UCSD-AML1 (cell line): Measurements from ENCODE around the gene SELENOO.

Source experiments
- DNase-seq: peaks from one replicate; lab custom pipeline; 2025; ENCODE audit not compliant: unreplicated experiment; lab: John Stamatoyannopoulos, UW

The SELENOO gene

DNA sequence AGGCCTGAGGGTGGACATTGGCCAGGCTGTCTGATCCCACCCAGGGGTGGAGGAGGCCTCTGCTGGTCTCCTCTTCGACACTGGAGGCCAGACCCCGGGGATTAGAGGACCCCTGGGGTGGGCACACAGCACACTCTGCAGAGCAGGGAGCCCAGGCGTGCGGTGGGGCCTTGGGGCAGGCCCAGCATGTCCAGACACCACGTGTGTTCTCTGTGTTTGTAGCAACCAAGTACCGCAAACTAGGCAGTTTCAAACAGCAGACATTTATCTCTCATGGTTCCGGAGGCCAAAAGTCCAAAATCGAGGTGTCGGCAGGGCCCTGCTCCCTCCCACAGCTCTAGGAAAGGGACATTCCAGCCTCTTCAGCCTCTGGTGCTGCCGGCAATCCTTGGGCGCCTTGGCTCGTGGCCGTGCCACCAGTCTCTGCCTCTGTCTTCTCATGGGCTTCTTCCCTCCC lies 28.8 kb upstream of the SELENOO start:
- no peak for DNase-seq

DNA sequence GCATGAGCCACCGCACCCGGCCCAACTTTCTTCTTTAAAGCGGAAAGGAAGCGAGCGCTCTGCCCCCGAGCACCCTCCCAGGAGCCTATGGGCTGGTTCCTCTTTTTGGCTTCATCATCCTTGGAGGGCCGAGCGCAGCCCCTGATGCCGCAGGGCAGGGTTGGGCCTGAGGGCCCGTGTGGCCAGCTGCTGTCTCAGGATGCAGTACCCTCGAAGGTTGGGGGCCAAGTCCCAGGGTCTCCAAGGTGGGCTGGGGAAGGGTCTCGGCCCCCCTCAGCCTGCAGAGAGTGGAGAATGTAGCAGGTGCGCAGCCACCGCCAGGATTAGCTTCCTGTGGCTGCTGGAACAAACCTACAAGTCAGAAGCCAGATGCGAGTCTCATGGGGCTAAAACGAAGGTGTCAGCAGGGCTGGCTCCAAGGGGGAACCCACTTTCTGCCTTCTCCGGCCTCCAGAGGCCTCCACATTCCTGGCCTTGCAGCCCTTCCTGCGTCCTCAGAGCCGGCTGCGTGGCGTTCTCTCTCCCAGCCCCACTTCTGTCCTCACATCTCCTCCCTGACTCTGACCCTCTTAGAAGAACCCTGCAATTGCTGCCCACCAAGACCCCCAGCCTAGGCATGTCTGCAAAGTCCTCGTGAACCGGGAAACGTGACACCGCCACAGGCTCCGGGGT lies 27.4 kb upstream of the SELENOO start:
- peak; percentile 57 for DNase-seq

DNA sequence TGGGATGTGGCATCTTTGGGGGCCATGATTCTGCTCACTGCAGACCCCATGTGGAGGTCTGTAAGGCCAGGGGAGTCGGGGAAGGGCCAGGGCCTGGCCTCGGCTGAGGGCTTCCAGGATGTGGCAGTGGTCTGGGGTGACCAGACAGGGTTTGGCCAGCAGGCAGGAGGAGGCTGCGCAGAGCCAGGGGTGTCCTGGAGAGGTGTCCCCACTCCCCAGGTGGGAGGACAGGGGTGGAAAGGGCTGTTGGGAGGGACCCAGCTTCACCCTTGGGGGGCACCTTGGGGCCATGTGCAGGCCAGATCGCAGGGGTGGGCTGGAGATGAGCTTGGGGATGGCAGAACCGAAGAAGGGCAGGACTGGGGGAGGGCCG lies 26.8 kb upstream of the SELENOO start:
- no peak for DNase-seq

DNA sequence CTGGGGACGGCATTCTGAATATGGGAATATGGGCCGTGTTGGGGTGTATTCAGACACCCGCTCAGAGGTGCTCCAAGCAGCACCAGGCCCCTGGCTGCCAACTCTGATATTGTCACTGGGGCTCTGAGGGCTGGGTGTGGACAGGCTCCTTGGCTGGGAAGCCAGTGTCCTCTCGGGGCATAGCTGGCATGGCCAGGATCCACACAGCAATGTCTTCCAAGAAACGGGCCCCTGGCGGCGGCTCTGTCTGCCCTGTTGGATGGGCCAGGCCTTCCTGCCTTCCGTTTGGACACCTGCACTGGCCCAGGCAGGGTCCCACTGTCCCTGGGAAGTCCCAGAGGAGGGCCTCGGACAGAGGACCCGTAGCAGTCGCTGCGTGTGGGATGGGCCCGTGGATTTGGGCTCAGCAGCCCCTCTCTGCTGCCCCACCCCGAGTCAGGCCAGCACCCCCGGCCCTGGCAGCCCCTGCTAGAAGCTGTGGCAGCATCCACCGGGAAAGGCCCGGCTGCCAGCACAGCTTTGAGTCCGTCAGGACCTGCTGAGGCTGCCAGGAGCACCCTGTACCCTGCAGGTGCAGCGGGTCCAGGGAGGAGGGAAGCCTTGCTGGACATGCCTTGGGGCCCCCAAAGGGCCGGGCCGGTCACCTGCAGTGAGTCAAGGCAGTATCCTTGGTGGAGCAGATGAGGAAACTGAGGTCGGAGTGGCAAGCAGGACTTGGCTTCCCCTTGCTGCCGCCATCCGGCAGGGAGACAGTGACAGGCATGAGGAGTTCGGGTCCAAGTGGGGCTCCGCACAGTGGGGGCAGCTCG lies 26.2 kb upstream of the SELENOO start:
- DNase-seq: no peak

DNA sequence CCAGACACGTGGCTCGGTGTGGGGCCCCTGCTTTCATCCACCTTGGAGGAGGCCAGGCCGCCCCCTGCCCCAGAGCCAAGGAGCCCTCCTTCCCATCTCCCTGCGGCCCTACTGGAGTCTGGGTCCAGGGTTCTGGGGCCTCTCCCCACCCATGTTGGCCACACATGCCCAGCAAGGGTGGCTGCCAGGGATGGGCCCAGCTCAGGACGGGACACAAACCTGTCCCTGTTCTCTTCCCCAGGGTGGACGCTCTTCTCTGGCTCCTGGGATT lies 25.7 kb upstream of the SELENOO start:
- no peak for DNase-seq

DNA sequence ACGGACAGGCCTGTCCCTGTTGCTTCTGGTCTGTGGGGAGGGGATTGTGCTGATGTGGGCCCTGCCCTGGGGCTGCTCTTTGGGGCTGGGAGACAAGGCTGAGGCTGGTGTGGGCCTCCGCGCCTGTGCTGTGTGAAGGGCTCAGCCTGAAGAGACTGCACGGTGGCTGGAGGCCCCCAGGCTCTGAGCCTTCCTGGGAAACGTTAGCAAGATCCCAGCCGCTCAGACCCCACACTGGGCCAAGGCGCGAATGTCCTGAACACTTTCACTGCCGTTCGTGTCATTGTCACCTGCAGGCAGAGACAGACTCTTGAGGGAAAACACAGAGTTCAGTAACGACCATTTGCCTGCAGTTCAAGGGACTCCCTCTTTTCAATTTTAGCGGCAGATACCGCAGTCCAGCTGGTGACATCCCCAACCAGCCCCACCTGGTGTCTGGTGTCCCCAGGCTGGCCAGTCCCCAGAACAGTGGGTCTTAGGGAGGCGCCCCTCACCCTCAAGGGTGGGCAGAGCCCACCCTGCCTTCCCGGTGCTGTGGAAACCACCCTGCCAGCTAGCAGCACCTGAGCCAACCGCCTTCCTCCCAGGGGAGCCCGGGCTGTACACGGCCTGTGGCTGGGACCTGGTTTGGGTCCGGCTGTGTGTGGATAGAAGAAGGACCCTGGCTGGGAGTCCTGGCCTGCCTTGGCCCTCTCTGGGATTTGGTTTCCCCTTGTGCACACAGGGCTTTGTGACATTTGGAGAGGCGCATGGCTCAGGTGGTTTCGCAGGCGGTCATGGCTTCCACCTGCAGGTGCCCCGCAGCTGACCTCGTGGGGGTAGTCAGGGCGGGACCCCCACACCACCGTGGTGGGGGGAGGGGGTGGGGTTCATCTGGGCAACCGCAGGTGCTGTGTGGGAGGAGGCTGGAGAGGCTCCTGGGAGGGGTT lies 24.6 kb upstream of the SELENOO start:
- DNase-seq: no peak

DNA sequence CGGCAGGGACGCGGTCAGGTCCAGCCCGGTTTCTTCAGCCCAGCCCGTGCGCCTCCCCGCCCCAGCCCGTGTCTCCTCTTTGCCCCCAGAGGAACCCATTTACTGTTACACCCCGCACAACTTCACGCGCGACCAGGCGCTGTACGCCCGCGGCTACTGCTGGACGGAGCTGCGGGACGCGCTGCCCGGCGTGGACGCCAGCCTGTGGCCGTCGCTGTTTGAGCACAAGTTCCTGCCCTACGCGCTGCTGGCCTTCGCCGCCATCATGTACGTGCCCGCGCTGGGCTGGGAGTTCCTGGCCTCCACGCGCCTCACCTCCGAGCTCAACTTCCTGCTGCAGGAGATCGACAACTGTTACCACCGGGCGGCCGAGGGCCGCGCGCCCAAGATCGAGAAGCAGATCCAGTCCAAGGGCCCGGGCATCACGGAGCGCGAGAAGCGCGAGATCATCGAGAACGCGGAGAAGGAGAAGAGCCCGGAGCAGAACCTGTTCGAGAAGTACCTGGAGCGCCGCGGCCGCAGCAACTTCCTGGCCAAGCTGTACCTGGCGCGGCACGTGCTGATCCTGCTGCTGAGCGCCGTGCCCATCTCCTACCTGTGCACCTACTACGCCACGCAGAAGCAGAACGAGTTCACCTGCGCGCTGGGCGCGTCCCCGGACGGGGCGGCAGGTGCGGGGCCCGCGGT lies 23.8 kb upstream of the SELENOO start:
- no peak for DNase-seq

DNA sequence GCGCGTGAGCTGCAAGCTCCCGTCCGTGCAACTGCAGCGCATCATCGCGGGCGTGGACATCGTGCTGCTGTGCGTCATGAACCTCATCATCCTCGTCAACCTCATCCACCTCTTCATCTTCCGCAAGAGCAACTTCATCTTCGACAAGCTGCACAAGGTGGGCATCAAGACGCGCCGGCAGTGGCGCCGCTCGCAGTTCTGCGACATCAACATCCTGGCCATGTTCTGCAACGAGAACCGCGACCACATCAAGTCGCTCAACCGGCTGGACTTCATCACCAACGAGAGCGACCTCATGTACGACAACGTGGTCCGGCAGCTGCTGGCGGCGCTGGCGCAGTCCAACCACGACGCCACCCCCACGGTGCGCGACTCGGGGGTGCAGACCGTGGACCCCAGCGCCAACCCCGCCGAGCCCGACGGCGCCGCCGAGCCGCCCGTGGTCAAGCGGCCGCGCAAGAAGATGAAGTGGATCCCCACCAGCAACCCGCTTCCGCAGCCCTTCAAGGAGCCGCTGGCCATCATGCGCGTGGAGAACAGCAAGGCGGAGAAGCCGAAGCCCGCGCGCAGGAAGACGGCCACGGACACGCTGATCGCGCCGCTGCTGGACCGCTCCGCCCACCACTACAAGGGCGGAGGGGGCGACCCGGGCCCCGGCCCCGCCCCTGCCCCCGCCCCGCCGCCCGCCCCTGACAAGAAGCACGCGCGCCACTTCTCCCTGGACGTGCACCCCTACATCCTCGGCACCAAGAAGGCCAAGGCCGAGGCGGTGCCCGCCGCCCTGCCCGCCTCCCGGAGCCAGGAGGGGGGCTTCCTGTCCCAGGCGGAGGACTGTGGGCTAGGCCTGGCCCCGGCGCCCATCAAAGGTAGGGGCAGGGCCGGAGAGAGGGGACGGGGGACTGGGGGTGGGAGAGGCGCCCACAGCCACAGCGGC lies 23.0 kb upstream of the SELENOO start:
- DNase-seq: no peak

DNA sequence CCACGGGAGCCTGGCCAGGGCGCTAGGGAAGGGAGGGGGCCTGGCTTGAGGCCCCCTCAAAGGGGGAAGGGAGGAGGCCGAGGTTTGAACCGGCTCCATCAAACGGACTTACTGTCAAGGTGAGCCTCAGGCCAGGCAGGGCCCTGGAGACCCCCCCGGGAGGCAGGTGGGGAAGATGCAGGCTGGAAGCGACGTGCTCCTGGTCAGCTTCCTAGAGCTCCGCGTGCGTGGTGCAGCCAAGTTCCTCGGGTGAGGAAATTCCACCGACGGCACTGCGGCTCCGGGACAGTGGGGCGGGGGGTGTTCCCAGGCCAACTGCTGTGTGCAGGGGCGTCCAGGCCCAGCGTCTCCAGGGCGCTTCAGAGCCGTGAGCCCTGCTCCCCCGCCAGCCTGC lies 22.3 kb upstream of the SELENOO start:
- no peak for DNase-seq

DNA sequence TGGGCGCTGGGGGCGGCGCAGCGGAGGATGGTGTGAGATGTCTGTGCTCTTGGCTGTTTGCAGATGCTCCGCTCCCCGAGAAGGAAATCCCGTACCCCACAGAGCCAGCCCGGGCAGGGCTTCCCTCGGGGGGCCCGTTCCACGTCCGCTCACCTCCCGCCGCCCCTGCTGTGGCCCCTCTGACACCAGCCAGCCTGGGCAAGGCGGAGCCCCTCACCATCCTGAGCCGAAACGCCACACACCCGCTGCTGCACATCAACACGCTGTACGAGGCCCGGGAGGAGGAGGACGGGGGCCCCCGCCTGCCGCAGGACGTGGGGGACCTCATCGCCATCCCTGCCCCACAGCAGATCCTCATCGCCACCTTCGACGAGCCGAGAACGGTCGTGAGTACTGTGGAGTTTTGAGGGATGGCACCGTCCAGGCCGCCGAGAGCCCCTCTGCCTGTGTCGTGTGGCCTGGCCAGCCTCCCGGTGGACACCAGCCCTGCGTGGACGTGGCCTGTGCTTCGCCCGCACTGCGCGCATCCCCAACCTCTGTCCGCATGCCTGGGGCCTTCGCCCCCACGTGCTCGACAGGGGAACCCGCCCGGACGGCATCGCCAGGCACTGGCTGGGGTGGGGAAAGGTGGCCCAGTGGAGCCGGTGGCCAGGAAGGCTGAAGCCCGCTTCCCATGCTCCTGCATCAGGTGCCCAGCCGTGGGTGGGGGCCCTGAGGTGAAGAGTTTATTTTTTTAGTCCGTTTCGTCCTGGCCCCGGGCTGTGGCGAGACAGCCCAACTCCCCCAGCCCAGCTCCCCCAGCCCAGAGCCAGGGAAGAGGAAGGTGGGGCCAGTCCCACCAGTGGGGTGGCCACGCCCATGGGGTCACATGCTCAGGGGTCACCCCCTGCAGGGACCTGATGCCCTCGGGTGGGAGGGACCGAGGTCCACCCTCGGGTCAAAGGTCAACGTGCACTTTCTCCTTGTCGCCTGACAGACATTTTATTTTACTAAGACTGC lies 21.6 kb upstream of the SELENOO start:
- no peak for DNase-seq

DNA sequence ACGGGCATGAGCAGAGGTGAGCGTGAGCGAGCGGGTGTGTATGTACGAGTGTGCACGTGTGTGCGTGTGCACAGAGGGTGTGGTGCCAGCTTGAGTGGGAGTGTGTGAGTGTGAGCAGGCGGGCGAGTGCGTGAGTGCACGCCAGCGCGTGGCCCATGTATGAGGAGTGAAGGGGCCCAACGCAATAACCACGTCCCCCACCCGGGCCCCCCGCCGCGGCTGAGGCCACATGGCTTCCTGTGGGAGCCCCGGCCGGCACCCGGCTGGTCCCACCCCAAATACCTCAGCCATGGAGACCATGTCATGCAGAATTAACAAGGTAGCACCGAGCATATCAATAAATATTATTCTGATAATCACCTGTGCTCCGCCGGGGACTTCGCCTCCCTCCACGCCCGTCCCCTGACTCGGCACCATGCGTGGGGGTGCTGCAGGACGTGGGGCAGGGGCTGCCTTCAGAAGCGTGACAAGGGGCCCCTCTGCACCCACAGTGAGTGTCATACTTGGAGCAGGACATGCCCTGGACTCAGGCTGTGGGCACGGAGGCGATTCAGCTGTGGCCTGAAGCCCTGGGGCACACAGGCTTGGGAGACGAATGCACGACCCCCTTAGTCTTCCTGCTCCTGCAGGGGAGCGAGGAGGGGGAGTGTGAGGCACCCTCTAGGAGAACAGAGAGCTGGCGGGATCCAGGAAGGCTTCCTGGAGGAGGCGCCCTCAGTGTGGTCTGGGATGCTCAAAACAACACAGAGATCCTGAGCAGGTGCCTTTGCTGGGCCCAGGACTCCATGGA lies 20.7 kb upstream of the SELENOO start:
- DNase-seq: no peak

DNA sequence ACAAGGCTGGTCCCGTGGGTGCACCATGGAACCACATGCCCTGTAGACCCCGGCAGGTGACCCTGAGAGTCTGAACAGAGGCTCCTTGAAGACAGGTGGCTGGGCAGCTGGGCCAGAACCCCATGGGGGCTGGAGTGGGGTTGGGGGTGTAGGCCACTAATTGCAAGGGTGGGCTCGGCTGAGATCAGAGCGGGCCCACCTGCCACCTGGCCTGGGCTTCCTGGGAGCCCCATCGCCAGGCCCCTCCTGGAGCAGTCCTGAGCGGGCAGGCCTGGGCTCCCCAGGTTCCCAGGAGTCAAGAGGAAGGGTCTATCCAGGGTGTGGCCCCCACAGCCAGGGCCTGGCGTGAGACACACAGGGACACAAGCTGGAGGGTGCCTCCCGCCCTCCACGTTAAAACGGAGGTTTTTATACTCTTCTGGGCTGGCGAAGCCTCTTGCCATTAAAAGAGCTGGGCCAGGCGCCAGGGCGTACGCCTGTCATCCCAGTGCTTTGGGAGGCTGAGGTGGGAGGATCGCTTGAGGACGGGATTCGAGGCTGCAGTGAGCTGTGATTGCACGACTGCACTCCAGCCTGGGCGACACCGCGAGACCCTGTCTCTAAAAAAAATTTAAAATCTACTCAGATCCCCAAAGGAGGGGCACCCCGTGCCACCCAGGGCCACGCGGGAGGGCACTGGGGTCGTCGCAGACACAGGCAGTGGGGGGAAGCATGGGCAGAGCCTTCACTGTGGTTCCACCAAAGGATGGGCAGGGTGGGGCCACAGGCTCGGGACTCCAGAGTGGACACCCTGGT lies 19.9 kb upstream of the SELENOO start:
- DNase-seq: no peak

DNA sequence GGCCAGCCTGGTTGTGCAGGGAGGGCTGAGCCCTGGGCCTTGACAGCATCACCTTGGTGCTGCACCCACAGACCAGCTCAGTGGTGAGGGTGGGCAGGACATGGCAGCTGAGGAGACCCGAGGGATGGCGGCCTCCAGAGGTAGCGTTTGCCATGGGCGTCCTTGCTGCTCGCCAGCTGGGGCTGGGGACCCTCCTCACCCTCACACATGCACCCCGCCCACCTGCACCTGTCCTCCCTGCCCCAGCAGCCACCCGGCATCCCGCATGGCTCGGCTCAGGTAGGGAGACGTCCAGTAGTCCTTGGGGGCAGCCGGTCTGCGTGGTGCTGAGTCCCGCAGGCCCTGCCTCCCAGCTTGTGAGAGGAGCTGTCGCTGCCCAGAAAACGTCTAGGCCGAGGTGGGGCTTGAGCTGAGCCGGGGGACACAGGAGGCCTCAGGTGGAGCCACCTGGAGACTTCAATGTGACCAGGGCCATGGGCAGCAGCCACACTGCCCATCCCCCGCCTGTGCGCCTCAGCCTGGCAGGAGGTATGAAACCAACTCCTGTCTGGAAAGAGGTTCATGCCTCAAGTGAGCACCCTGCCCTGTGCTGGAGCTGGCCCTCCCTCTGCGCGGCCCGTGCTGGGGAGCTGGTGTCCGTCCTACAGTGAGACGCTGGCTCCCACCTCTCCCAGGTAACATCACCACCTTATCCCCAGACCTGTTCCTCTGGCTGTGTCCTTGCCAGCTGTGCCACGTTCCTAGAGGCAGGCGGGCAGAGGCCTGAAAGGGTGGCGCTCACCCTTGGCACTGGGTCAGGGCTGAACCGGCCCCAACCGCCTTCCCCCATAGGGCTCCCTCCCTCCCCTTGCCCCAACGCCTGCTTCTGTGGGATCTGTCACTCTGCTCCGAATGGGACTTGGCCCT lies 18.4 kb upstream of the SELENOO start:
- DNase-seq: no peak

DNA sequence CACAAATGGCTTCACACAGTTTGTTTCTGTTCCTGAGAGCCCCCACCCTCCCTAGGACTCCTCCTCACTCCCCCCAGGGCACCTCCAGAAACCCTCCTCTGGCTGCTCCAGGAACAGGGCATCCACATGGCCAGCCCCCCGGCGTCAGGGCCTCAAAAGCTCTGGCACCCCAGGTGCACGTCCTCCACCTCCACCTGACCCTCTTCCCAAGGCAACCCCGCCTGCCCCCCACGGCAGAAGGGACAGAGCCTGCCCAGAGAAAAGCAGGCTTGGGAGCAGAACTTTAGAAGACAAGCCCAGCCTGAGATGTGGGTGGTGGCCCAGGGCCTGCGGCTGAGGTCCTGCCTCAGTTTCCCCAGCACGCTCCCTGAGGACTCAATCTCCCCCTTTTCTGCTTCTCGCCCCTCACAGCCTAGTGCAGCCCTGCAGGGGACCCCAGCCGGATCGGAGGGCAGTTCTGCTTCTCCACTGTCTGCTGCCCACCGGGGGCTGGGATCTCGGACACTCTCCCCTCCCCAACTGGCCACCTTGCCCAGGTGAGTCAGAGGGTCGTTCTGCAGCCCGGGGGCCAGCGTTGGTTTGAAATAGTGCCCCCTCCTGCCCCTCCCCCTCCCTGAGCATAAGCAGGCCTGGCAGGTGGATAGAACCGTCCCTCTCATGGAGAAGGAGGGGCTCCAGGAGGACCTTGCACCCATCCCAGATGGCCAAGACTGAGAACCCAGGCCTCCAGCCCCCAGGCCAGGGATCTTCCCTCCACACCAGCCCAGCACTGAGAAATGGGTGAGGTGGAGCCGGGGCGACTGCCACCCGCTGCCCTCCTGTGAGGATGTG lies 17.5 kb upstream of the SELENOO start:
- DNase-seq: no peak
